K562 (cell line): ENCODE results near the gene ADGRG1. TPM values are rescaled to one million over a fixed set of nuclear protein-coding genes. Genes with fewer than 3 reads are reported as not detected.
A peak's percentile ranks its signal among the peaks of the same experiment; 100 is the strongest.

Experiments
- ATAC-seq: fragments of 200-7000 bp; cut with Tn5 transposase; 3 replicates; pipeline ENCODE4 v1.9.1; 2020; ENCODE audit warnings: moderate library complexity
- BruUV-seq: library from RNA; stranded (reverse); fragments of 400-500 nt; replicated peaks from 2 replicates; lab custom pipeline; 2021; lab: Mats Ljungman, UMichigan
- CTCF ChIA-PET: fragments of 300-600 bp; formaldehyde crosslinking; extraction: SDS; loops from one replicate; lab custom pipeline; 2021; ENCODE audit warnings: low intra/inter-chr PET ratio; lab: Yijun Ruan, JAX
- POLR2A ChIA-PET: fragments of 300-600, 350-650 bp; sonication (Branson Sonifier 250); formaldehyde crosslinking; extraction: SDS; loops from one replicate; lab custom pipeline; 2021; ENCODE audit warnings: antibody characterized with exemption, inconsistent platforms; lab: Yijun Ruan, JAX
- DNase-seq, 4 experiments: peaks; one replicate each; pipeline versions ENCODE4 v3.0.0 to v3.0.0-alpha.2; 2011 to 2018; ENCODE audit warnings: low spot score in 3 of 4, mixed read lengths in 3 of 4; ENCODE audit errors: extremely low read depth in 1 of 4
- FAIRE-seq: peaks from 2 replicates; lab custom pipeline; 2011; peaks lifted over from hg19 to GRCh38; lab: Jason Lieb, UNC
- H2AFZ ChIP-seq: 2 replicates; pipeline ENCODE4 v1.6.0; 2011; ENCODE audit warnings: low read depth, low read length, control low read depth, inconsistent platforms
- H3K27ac ChIP-seq: fragments of 200-600 bp; 3 replicates; pipeline ENCODE4 v1.8.0; 2011; ENCODE audit warnings: low read depth, mild to moderate bottlenecking, control low read depth, inconsistent platforms, low read length, moderate library complexity, mixed read lengths; ENCODE audit errors: extremely low read depth
- H3K27me3 ChIP-seq, 2 experiments: fragments of 300-600 bp in 1 of 2; 2 replicates in 1 of 2; 3 replicates in 1 of 2; pipeline versions ENCODE4 v1.6.0 to v1.8.0; 2011; ENCODE audit warnings: inconsistent platforms in 2 of 2, low read length in 2 of 2, mild to moderate bottlenecking in 1 of 2, mixed read lengths in 1 of 2, moderate library complexity in 1 of 2; ENCODE audit not compliant: control insufficient read depth in 2 of 2, insufficient read depth in 2 of 2
- H3K36me3 ChIP-seq: fragments of 300-600 bp; 3 replicates; pipeline ENCODE4 v1.8.0; 2011; ENCODE audit warnings: mild to moderate bottlenecking, low read length, inconsistent platforms; ENCODE audit not compliant: control insufficient read depth, insufficient read depth
- H3K4me1 ChIP-seq, 2 experiments: fragments of 200-600 bp in 1 of 2; replicated peaks in 1 of 2; 2 replicates in 1 of 2; 3 replicates in 1 of 2; pipeline versions ENCODE4 v1.5.1 to v1.8.0; 2011; ENCODE audit warnings: inconsistent platforms in 2 of 2, low read length in 2 of 2, mild to moderate bottlenecking in 1 of 2, mixed read lengths in 1 of 2, moderate library complexity in 1 of 2; ENCODE audit not compliant: control insufficient read depth in 2 of 2, insufficient read depth in 2 of 2
- H3K4me2 ChIP-seq: 2 replicates; pipeline ENCODE4 v1.6.1; 2011; ENCODE audit warnings: low read length, control low read depth, inconsistent platforms, mixed read lengths; ENCODE audit not compliant: insufficient read depth
- H3K4me3 ChIP-seq: fragments of 200-600 bp; sonication (generic), shearing (Covaris generic); 2 replicates; pipeline ENCODE4 v1.5.1; 2016; ENCODE audit warnings: control low read depth, inconsistent platforms
- H3K79me2 ChIP-seq: fragments of 200-600 bp; 3 replicates; pipeline ENCODE4 v1.8.0; 2011; ENCODE audit warnings: low read length, inconsistent platforms; ENCODE audit not compliant: control insufficient read depth, insufficient read depth
- H3K9ac ChIP-seq, 2 experiments: 2 replicates each; pipeline versions ENCODE4 v1.6.0 to v1.6.1; 2011; ENCODE audit warnings: low read depth in 2 of 2, low read length in 2 of 2, control low read depth in 1 of 2, inconsistent platforms in 1 of 2, mild to moderate bottlenecking in 1 of 2, mixed read lengths in 1 of 2; ENCODE audit not compliant: insufficient read depth in 1 of 2
- H3K9me1 ChIP-seq: one replicate; pipeline ENCODE4 v1.6.0; 2011; ENCODE audit warnings: inconsistent platforms, mild to moderate bottlenecking, low read length, moderate library complexity; ENCODE audit not compliant: control insufficient read depth, insufficient read depth
- H3K9me3 ChIP-seq: replicated peaks from 2 replicates; pipeline ENCODE4 v1.5.1; 2011; ENCODE audit warnings: low read depth, low read length, inconsistent platforms; ENCODE audit not compliant: control insufficient read depth, insufficient read depth
- H4K20me1 ChIP-seq: replicated peaks from 2 replicates; pipeline ENCODE4 v1.6.1; 2011; ENCODE audit warnings: low read length, inconsistent platforms, mixed read lengths; ENCODE audit not compliant: control insufficient read depth, insufficient read depth
- BCOR ChIP-seq: fragments of 450-650 bp; IDR thresholded peaks from 2 replicates; pipeline ENCODE4 v1.6.1; 2016
- KDM1A ChIP-seq, 2 experiments: fragments of 450-650 bp; IDR thresholded peaks; 2 replicates each; pipeline ENCODE4 v1.6.1; 2016; ENCODE audit warnings: mild to moderate bottlenecking in 2 of 2
- MNT ChIP-seq, 2 experiments: fragments of 450-650 bp; conservative IDR thresholded peaks; 2 replicates each; pipeline ENCODE4 v1.6.1; 2017; ENCODE audit warnings: mild to moderate bottlenecking in 2 of 2, moderate library complexity in 2 of 2
- ZFP36 ChIP-seq: fragments of 150-350 bp; IDR thresholded peaks from 2 replicates; pipeline ENCODE4 v1.6.1; 2018; ENCODE audit warnings: low read length, low read depth; ENCODE audit not compliant: partially characterized antibody
- ZNF436 ChIP-seq: fragments of 250-450, 450-650 bp; sonication (Bioruptor Pico); formaldehyde crosslinking; IDR thresholded peaks from 2 replicates; pipeline ENCODE4 v1.7.0; 2020; ENCODE audit warnings: mild to moderate bottlenecking
- WGBS: fragments of 100-300 bp; shearing (Covaris generic); methylation state at CpG from one replicate; pipeline ENCODE4 v1.1.6; 2016; ENCODE audit warnings: low coverage, mixed read lengths; ENCODE audit not compliant: insufficient coverage; ENCODE audit errors: missing lambda C conversion rate; 5-methylcytosine and 5-hydroxymethylcytosine counted together
- in situ Hi-C: fragments of 300-500 bp; cut with MboI; formaldehyde crosslinking; loops from 4 replicates; pipeline ENCODE4 v1.15.0; 2018; ENCODE audit warnings: inconsistent platforms, mixed read lengths
- intact Hi-C: fragments of 100-400 bp; cut with micrococcal nuclease; formaldehyde crosslinking; loops from 2 replicates; pipeline ENCODE4 v1.14.2; 2022
- polyA plus RNA-seq, 8 experiments: library from polyadenylated mRNA; depleted of rRNA in 4 of 8; stranded (reverse) in 5 of 8; unstranded in 3 of 8; fragments of >200 nt; fragmentation: Nextera tagmentation in 2 of 8; fragmentation: Illumina TruSeq in 1 of 8; extraction: Ambion mirVana in 2 of 8; extraction: Trizol in 1 of 8; gene quantifications; 2 replicates each; pipeline versions ENCODE4 v1.2.1 to v1.2.3, GENCODE V29; 2011 to 2014; ENCODE audit warnings: inconsistent platforms in 1 of 8, missing spikeins in 1 of 8
- total RNA-seq, 7 experiments: library from RNA; depleted of rRNA in 6 of 7; stranded (reverse); fragments of >200 nt in 6 of 7; fragmentation: Illumina TruSeq in 2 of 7; extraction: Trizol in 2 of 7; gene quantifications; 2 replicates each; pipeline versions ENCODE4 v1.2.1 to v1.2.3, GENCODE V29; 2011 to 2021; ENCODE audit warnings: low replicate concordance in 1 of 7

ADGRG1 gene
- total and polyA plus RNA-seq, 9 of the 15 experiments (the other 6 are each of a cell fraction or from before 2014, with no cell fraction given), result 0.04 to 0.31 (median 0.16) TPM; not detected in 6

- CTCF ChIA-PET, result no interaction called here
- in situ Hi-C loops (no loop called here), intact Hi-C loops (no loop called here)
- FAIRE-seq (no peak), ATAC-seq (no peak), DNase-seq (no peak)
- no TSS peak for BruUV-seq
- Histone ChIP-seq H3K9me3 (no peaks in the 10 kb centered on the region), H3K9ac (peak overlapping the region; percentile 19 to 43; a peak in 1 of 4 replicates), H3K4me1 (peaks cover 7 to 15% of the 10 kb centered on the region in 2 experiments; a peak in 4 of 5 replicates), H3K79me2 (no peaks in the 10 kb centered on the region), H3K9me1 (no peaks in the 10 kb centered on the region), H3K4me3 (no peak overlapping the region), H2AFZ (peak overlapping the region; percentile 59; the same call in 1 of the 2 replicates), H3K27me3 (peaks cover 0 to 8% of the 10 kb centered on the region in 2 experiments; a peak in 2 of 5 replicates), H3K36me3 (no peaks in the 10 kb centered on the region), H3K27ac (no peak overlapping the region), H3K4me2 (peak overlapping the region; percentile 20; the same call in 1 of the 2 replicates), H4K20me1 (no peaks in the 10 kb centered on the region)
- POLR2A ChIA-PET, result no interaction called here
- TF ChIP-seq KDM1A (IDR thresholded peaks at IDR 0.05) (0 out of 4 replicates have a peak, but pooled peaks of 1 of the 2 experiments have one; percentile 31), ZNF436 (CRISPR knock-in tag) (peak; percentile 75), ZFP36 (peak; percentile 89), BCOR (peak; percentile 46), MNT (conservative IDR thresholded peaks at IDR 0.05) (no peak)
- 37% methylated on average over 4 of the region's 4 CpGs for WGBS
Measured at GRCh38 chr16:57613514-57613913, 14.9 kb upstream of the ADGRG1 start.
